ENCODE data around the gene FBXO27.
"Not testable (repeated sequence)": the region's sequence is repeated elsewhere in the genome, so short reads cannot be mapped to it uniquely, and the experiment has no call there.

The FBXO27 gene

GRCh38 chr19:39038098-39038497 is 5.7 kb upstream of the FBXO27 start:
- DNase-seq (ENCODE audit: low spot score): peak; percentile 15

GRCh38 chr19:39037194-39037593 is 4.8 kb upstream of the FBXO27 start:
- no peak for DNase-seq (ENCODE audit: low spot score)

GRCh38 chr19:39036581-39036980 is 4.2 kb upstream of the FBXO27 start:
- DNase-seq (ENCODE audit: low spot score): no peak

GRCh38 chr19:39031368-39032062 is 834 bp downstream of the FBXO27 start:
- DNase-seq (ENCODE audit: low spot score): peak; percentile 25

- DNase-seq (ENCODE audit: low spot score): no peak
Measured at GRCh38 chr19:39030854-39031367, 1.4 kb downstream of the FBXO27 start.

GRCh38 chr19:39024875-39025641 is 7.3 kb downstream of the FBXO27 start:
- no peak for DNase-seq (ENCODE audit: low spot score)

GRCh38 chr19:39021063-39021462 is 11.3 kb downstream of the FBXO27 start:
- DNase-seq (ENCODE audit: low spot score): no peak

- DNase-seq (ENCODE audit: low spot score): no peak
Measured at GRCh38 chr19:39017646-39018045, 14.7 kb downstream of the FBXO27 start.

GRCh38 chr19:39017026-39017425 is 15.3 kb downstream of the FBXO27 start:
- DNase-seq (ENCODE audit: low spot score): no peak

- DNase-seq (ENCODE audit: low spot score): no peak
Measured at GRCh38 chr19:39014037-39014436, 18.3 kb downstream of the FBXO27 start.

GRCh38 chr19:39009001-39009400 is 23.3 kb downstream of the FBXO27 start:
- no peak for DNase-seq (ENCODE audit: low spot score)

GRCh38 chr19:39008137-39008536 is 24.2 kb downstream of the FBXO27 start:
- DNase-seq (ENCODE audit: low spot score): no peak

- no peak for DNase-seq (ENCODE audit: low spot score)
Measured at GRCh38 chr19:39007096-39007495, 25.3 kb downstream of the FBXO27 start.

GRCh38 chr19:39004403-39004802 is 27.9 kb downstream of the FBXO27 start:
- DNase-seq (ENCODE audit: low spot score): no peak

GRCh38 chr19:39003796-39004195 is 28.6 kb downstream of the FBXO27 start:
- DNase-seq (ENCODE audit: low spot score): no peak

- no peak for DNase-seq (ENCODE audit: low spot score)
Measured at GRCh38 chr19:39003188-39003587, 29.2 kb downstream of the FBXO27 start.

GRCh38 chr19:39001041-39001440 is 31.3 kb downstream of the FBXO27 start:
- no peak for DNase-seq (ENCODE audit: low spot score)

GRCh38 chr19:38997576-38997975 is 34.8 kb downstream of the FBXO27 start:
- not testable (repeated sequence) for DNase-seq (ENCODE audit: low spot score)

GRCh38 chr19:38993271-38993670 is 39.1 kb downstream of the FBXO27 start:
- peak; percentile 83 for DNase-seq (ENCODE audit: low spot score)

GRCh38 chr19:38990949-38991697 is 41.2 kb downstream of the FBXO27 start:
- DNase-seq (ENCODE audit: low spot score): no peak

GRCh38 chr19:38989614-38990013 is 42.7 kb downstream of the FBXO27 start:
- not testable (repeated sequence) for DNase-seq (ENCODE audit: low spot score)

- DNase-seq (ENCODE audit: low spot score): no peak
Measured at GRCh38 chr19:38989066-38989605, 43.2 kb downstream of the FBXO27 start.
